RWPE2 (cell line): ENCODE measurements around the gene FOXP2.
"Not testable (repeated sequence)": the region's sequence is repeated elsewhere in the genome, so short reads cannot be mapped to it uniquely, and the experiment has no call there.

Experiments used
- ATAC-seq: fragments of 200-7000 bp; cut with Tn5 transposase; 3 replicates; pipeline ENCODE4 v1.9.1; 2021; ENCODE audit warnings: low read depth
- DNase-seq: peaks from one replicate; pipeline ENCODE4 v3.0.0-alpha.2; 2020; ENCODE audit warnings: low spot score
- H3K27ac ChIP-seq: fragments of 450-650 bp; 2 replicates; pipeline ENCODE4 v1.5.1; 2017; ENCODE audit warnings: mild to moderate bottlenecking; ENCODE audit not compliant: poor library complexity, severe bottlenecking
- H3K27me3 ChIP-seq: fragments of 250-450 bp; sonication (Bioruptor Pico); 2 replicates; pipeline ENCODE4 v1.5.1; 2021; ENCODE audit warnings: mild to moderate bottlenecking, moderate library complexity; ENCODE audit not compliant: insufficient read depth, poor library complexity, severe bottlenecking
- H3K36me3 ChIP-seq: fragments of 250-450 bp; sonication (Bioruptor Pico); 2 replicates; pipeline ENCODE4 v1.5.1; 2020; ENCODE audit warnings: low read depth, mild to moderate bottlenecking, moderate library complexity
- H3K4me1 ChIP-seq: fragments of 250-450 bp; sonication (Bioruptor Pico); 2 replicates; pipeline ENCODE4 v1.5.1; 2021; ENCODE audit warnings: mild to moderate bottlenecking, moderate library complexity; ENCODE audit not compliant: insufficient read depth, poor library complexity, severe bottlenecking
- H3K4me3 ChIP-seq: fragments of 250-450 bp; sonication (Bioruptor Pico); 2 replicates; pipeline ENCODE4 v1.5.1; 2021; ENCODE audit warnings: mild to moderate bottlenecking, moderate library complexity; ENCODE audit not compliant: severe bottlenecking
- H3K9me3 ChIP-seq: fragments of 250-450 bp; sonication (Bioruptor Pico); 2 replicates; pipeline ENCODE4 v1.5.1; 2021; ENCODE audit warnings: mild to moderate bottlenecking, moderate library complexity; ENCODE audit not compliant: severe bottlenecking
- TF ChIP-seq, protein P1 (sequence below): fragments of 450-650 bp; IDR thresholded peaks from one replicate; pipeline ENCODE4 v1.5.1; 2017; ENCODE audit warnings: mild to moderate bottlenecking, moderate library complexity; ENCODE audit not compliant: poor library complexity, severe bottlenecking

The FOXP2 gene

DNA sequence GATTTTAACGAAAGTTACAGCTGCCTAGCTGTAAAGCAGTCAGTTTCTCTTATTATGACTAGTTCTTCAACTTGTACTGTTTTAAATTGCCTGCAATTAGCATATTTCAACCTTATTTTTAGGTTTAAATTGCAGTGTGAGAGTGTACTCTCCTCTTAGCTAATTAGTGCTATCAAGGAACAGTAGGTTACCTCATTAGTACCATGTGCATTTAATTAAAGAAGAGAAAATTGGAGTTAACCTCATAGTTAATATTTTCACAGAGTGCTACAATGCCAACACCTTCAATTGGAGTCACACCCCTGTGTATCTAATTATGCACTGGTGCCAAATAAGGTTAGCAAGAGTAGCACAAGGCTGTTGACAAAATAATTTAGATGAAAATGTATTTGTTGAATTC is 154.6 kb downstream of the FOXP2 start:
- Histone ChIP-seq H3K27me3 (no peaks in the 10 kb centered on the region), H3K9me3 (no peaks in the 10 kb centered on the region), H3K4me1 (no peaks in the 10 kb centered on the region), H3K36me3 (no peaks in the 10 kb centered on the region), H3K4me3 (no peak overlapping the region), H3K27ac (no peak overlapping the region)
- no peak for ATAC-seq
- DNase-seq, result no peak
- TF ChIP-seq, protein P1, sequence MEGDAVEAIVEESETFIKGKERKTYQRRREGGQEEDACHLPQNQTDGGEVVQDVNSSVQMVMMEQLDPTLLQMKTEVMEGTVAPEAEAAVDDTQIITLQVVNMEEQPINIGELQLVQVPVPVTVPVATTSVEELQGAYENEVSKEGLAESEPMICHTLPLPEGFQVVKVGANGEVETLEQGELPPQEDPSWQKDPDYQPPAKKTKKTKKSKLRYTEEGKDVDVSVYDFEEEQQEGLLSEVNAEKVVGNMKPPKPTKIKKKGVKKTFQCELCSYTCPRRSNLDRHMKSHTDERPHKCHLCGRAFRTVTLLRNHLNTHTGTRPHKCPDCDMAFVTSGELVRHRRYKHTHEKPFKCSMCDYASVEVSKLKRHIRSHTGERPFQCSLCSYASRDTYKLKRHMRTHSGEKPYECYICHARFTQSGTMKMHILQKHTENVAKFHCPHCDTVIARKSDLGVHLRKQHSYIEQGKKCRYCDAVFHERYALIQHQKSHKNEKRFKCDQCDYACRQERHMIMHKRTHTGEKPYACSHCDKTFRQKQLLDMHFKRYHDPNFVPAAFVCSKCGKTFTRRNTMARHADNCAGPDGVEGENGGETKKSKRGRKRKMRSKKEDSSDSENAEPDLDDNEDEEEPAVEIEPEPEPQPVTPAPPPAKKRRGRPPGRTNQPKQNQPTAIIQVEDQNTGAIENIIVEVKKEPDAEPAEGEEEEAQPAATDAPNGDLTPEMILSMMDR, result no peak

DNA sequence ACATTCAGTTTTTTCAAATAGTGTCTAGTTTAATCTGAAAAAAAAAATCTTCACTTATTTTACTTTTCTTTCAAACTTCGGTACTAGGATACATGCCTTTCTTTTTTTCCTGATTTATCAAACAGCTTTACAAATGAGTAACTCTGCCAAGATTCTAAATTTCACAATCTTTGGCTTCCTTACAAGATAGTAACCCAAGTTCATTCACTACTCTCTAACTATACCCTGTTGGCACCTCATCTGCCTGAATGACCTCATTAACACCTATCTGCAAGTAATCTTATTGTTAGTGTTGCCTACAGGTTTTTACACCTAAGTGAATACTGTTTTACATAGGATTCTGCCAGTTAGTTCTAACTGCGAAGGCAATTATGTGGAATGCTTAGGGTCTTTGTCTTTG is 159.8 kb downstream of the FOXP2 start:
- Histone ChIP-seq H3K4me3 (no peak overlapping the region), H3K4me1 (no peaks in the 10 kb centered on the region), H3K27me3 (peaks cover 6% of the 10 kb centered on the region), H3K27ac (no peak overlapping the region), H3K36me3 (no peaks in the 10 kb centered on the region), H3K9me3 (no peaks in the 10 kb centered on the region)
- ATAC-seq (no peak), DNase-seq (no peak)
- TF ChIP-seq, protein P1, result no peak

DNA sequence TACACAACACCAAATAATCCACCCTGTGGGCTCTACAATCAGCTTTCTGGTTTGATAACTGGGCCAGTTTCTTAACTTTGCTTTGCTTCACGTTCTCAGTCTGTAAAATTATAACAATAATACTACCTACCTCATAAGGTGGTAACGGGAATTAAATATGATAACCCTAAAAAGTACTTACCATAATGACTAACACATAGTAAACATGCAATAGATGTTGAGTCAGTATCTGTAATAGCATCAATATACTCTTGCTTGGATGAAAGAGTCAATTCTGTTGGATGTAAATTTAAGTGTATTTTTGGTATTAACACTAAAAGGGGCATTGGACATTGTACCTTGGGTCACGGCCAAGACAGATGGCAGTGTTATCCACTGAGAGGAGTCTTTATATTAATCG is 160.5 kb downstream of the FOXP2 start:
- ATAC-seq (no peak), DNase-seq (no peak)
- peaks cover 6% of the 10 kb centered on the region for H3K27me3 ChIP-seq
- no peaks in the 10 kb centered on the region for H3K36me3 ChIP-seq
- TF ChIP-seq, protein P1, result no peak
- no peak overlapping the region for H3K4me3 ChIP-seq
- H3K4me1 ChIP-seq, result no peaks in the 10 kb centered on the region
- no peak overlapping the region for H3K27ac ChIP-seq
- H3K9me3 ChIP-seq, result no peaks in the 10 kb centered on the region

DNA sequence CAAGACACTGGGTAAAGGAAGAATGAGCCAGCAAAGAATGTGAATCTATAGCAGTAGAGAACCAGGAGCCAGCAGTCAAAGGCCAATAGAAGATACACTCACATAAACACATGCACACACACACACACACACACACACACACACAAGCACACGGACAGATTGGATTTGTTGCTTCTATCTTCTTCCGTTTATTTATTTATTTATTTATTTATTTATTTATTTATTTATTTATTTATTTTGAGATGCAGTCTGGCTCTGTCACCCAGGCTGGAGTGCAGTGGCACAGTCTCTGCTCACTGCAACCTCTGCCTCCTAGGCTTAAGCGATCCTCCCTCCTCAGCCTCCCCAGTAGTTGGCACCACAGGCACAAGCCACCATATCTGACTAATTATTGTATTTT is 166.3 kb downstream of the FOXP2 start:
- DNase-seq, H3K27me3 ChIP-seq, ATAC-seq, H3K27ac ChIP-seq, H3K4me1 ChIP-seq, H3K4me3 ChIP-seq, H3K36me3 ChIP-seq, H3K9me3 ChIP-seq: not testable (repeated sequence)

DNA sequence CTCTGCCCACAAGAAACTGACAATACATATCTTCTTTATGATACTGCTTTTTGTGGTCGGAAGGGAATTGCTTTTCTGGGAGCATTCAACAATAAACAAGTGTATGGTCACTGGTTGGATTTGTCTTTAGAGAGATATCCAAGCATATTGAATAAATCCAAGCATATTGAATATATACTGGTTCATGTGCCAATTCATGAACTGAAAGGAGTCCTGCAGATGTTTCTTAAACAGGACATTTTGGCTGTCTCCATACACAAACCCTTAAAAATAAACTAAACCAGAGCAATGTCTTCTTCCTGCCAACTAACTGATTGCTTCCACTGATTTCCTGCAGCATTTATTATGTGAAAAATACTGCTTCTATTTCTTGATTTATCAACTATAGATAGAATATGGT is 173.9 kb downstream of the FOXP2 start:
- Histone ChIP-seq H3K27ac (no peak overlapping the region), H3K36me3 (no peaks in the 10 kb centered on the region), H3K4me3 (no peak overlapping the region), H3K27me3 (no peaks in the 10 kb centered on the region), H3K4me1 (no peaks in the 10 kb centered on the region), H3K9me3 (no peaks in the 10 kb centered on the region)
- DNase-seq (no peak), ATAC-seq (no peak)
- TF ChIP-seq, protein P1, result no peak
